CD4-positive, alpha-beta T cell treated with Interleukin-15 for 1 hour (primary cell): Measurements from ENCODE around the gene SEZ6L.

Source experiments
- DNase-seq: peaks from one replicate; pipeline ENCODE4 v3.0.0-alpha.2; 2020

Gene SEZ6L

DNA sequence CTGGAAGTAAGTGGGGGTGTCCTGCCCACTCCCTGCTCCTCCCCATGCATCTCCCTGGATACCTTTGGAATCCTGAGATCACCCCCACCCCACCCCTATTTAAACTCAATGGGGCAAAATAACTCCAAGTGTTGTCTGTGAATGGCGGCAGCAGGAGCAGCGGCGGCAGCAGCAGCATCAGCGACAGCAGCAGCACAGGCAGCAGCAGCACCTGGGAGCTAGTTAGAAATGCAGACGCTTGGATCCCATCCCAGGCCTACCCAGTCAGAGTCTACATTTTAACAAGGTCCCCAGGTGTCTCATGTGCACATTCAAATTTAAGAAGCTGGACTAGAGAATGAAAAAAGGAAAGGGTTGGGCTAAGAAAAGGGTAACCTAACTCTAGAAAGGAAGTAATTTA lies 82.6 kb downstream of the SEZ6L start:
- DNase-seq: no peak

DNA sequence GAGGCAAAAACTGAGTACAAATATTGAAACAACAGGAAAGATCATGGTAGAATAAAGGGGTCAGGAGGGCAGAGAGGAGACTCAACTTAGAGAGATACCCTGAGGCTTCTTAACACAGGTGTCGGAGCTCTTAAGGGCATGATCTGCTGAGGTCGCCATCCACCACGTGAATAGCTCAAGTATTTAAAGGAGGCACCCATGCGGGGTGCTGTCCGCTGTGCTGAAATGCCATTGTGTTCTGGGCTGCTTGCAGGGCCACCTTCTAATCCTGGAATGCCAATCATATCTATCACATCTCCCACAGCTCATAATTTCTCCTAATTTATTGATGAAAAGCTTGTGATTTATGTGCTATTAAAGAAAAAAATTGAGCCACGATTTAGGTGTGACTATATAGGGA lies 90.2 kb downstream of the SEZ6L start:
- DNase-seq: no peak

GRCh38 chr22:26264162-26264561 lies 94.9 kb downstream of the SEZ6L start:
- no peak for DNase-seq

GRCh38 chr22:26265281-26265680 lies 96.0 kb downstream of the SEZ6L start:
- no peak for DNase-seq

GRCh38 chr22:26265909-26266308 lies 96.6 kb downstream of the SEZ6L start:
- DNase-seq: no peak

DNA sequence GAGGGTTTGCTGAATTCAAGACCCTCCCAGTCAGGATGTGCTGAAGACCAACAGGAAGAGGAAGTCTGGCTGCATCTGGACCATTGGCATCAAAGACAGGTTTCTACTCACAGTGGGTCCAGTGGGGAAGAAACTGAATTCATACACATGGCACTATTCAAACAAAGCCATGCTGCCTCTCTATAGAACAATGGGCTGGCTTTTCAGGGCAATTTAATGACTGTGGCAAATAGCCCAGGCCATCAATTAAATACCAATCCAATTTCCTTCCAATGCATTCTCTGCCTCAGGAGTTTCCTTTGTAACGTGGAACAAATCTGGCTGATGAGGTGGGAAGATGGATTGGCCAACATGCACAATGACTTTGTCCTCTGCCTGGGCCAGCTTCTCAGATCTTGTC lies 98.6 kb downstream of the SEZ6L start:
- DNase-seq: no peak

GRCh38 chr22:26269572-26269971 lies 100.3 kb downstream of the SEZ6L start:
- DNase-seq: no peak

GRCh38 chr22:26271427-26271826 lies 102.2 kb downstream of the SEZ6L start:
- DNase-seq: no peak

GRCh38 chr22:26273011-26273675 lies 103.9 kb downstream of the SEZ6L start:
- no peak for DNase-seq

DNA sequence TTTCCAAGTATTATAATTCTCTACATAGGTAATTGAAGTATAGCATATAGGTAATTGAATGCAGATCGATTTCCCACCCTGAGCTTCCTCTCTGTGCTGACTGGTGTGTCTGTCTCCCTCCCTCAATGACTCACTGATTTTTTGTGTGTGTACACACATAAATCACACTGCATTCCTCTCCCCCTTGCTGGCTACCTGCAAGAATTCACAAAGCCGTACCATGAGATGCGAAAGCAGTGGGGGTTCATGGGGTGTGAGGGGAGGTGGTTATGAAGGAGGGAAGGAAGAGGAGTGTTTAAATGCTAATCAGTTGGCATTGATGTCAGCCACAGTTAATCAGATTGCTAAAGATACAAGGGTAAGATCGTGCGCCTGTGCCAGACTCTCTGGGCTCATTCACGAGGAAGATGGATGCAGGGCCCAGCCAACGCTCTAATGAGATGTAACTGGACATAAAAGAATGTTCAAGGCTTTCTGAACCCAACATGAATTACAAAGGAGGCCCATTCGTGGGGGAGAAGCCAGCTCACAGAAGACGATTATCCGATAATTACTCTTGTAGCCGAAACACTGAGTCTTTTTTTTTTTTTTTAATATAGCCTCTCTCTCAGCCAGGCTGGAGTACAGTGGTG lies 107.4 kb downstream of the SEZ6L start:
- no peak for DNase-seq

DNA sequence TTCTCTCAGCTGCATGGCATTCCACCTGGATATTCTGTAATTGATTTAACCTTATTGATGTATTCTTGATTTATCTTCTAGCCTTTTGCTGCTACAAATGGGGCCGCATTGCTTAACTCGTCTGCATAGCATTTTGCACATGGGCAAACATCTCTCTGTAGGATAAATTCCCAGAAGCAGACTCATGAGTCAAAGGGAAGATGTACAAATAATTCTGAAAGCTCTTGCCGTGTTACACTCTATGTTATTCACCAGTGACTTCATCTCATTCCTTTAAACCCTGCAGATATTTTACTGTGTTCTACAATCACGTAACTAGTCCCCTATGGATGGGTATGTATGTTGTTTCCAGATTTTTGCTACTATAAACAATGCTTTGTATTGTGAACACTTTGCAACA lies 112.7 kb downstream of the SEZ6L start:
- DNase-seq: no peak

GRCh38 chr22:26283330-26283729 lies 114.1 kb downstream of the SEZ6L start:
- DNase-seq: no peak

- no peak for DNase-seq
These were observed 116.4 kb downstream of the SEZ6L start for GRCh38 chr22:26285632-26286031.

- DNase-seq: no peak
These were observed 117.0 kb downstream of the SEZ6L start for GRCh38 chr22:26286091-26286820.

GRCh38 chr22:26287382-26288225 lies 118.3 kb downstream of the SEZ6L start:
- no peak for DNase-seq

GRCh38 chr22:26289611-26290101 lies 120.4 kb downstream of the SEZ6L start:
- no peak for DNase-seq

DNA sequence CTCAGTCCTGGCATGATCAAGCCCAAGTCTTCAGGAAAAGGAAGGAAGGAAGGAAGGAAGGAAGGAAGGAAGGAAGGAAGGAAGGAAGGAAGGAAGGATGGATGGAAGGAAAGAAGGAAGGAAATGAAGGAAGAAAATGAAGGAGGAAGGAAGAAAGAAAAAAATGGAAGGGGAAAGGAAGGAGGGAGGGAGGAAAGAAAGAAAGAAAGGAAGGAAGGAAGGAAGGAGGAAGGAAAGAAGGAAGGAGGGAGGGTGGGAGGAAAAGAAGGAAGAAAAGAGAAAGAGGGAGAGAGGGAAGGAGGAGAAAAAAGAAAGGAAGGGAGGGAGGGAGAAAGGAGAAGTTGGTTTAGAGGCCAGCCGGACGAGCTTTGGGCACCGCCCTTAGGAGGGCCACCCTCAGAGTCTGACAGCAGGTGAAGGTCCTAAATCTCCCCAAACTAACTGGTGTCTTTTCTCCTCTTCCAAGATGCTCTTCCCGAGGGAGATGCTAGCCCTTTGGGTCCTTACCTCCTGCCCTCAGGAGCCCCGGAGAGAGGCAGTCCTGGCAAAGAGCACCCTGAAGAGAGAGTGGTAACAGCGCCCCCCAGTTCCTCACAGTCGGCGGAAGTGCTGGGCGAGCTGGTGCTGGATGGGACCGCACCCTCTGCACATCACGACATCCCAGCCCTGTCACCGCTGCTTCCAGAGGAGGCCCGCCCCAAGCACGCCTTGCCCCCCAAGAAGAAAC lies 122.8 kb downstream of the SEZ6L start:
- DNase-seq: no peak

- DNase-seq: no peak
These were observed 123.4 kb downstream of the SEZ6L start for GRCh38 chr22:26292667-26292995.

- no peak for DNase-seq
These were observed 126.4 kb downstream of the SEZ6L start for GRCh38 chr22:26295563-26296126.

GRCh38 chr22:26298605-26299310 lies 129.5 kb downstream of the SEZ6L start:
- no peak for DNase-seq

DNA sequence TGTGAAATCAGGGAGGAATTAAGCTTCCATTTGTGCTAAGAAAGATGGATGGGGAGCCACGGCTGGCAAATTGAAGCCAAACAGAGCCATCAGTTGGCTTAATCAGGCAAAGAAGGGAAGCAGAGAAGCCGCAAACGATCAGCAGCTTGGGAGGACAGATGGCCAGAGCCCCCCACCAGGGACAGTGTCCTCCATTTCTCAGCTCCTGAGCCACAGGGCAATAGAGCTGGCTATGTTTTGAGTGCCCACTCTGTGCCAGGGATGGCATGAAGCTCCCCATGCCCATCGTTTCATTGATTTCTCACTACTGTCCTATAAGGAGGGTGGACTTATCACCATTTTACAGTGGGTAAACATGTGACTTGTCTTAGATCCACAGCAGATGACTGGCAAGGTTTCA lies 133.5 kb downstream of the SEZ6L start:
- no peak for DNase-seq

- DNase-seq: no peak
These were observed 134.2 kb downstream of the SEZ6L start for GRCh38 chr22:26303475-26303874.
